Transverse colon (tissue), 4 donors: ENCODE measurements around the gene EIF2S3B. TPM values are rescaled to one million over a fixed set of nuclear protein-coding genes. Genes with fewer than 3 reads are reported as not detected.

ENCODE experiments used
- DNase-seq: peaks from one replicate; pipeline ENCODE4 v3.0.0-alpha.2; 2019
- H3K27ac ChIP-seq, 4 donors: fragments of 200-600 bp; sonication (generic); 2 replicates each; pipeline ENCODE4 v1.5.1; 2016 to 2018; ENCODE audit warnings: inconsistent platforms in 4 of 4
- H3K27me3 ChIP-seq: fragments of 200-600 bp; sonication (generic); 2 replicates; pipeline ENCODE4 v1.5.1; 2017; ENCODE audit warnings: inconsistent platforms
- H3K36me3 ChIP-seq, 4 donors: fragments of 200-600 bp; sonication (generic); 2 replicates each; pipeline ENCODE4 v1.5.1; 2017 to 2019; ENCODE audit warnings: inconsistent platforms in 4 of 4
- H3K4me1 ChIP-seq, 4 donors: fragments of 200-600 bp; sonication (generic); 2 replicates each; pipeline ENCODE4 v1.5.1; 2017 to 2020; ENCODE audit warnings: inconsistent platforms in 4 of 4
- H3K4me3 ChIP-seq, 4 donors: fragments of 200-600 bp; sonication (generic); 1 replicate in 1 of 4; 2 replicates in 3 of 4; pipeline versions ENCODE4 v1.5.1 to v1.6.1; 2017 to 2019; ENCODE audit warnings: inconsistent platforms in 4 of 4
- H3K9me3 ChIP-seq, 2 donors: fragments of 200-600 bp; sonication (generic); 2 replicates each; pipeline ENCODE4 v1.5.1; 2017 to 2019; ENCODE audit warnings: inconsistent platforms in 2 of 2
- CTCF ChIP-seq, 5 experiments: fragments of 200-600 bp in 3 of 5; fragments of 450-650 bp in 2 of 5; sonication (generic) in 3 of 5; IDR thresholded peaks; 1 replicate in 2 of 5; 2 replicates in 3 of 5; pipeline ENCODE4 v1.5.1; 2016 to 2017; ENCODE audit warnings: antibody characterized with exemption in 5 of 5, inconsistent platforms in 3 of 5, mild to moderate bottlenecking in 2 of 5, moderate library complexity in 1 of 5
- EP300 ChIP-seq: sonication (generic); formaldehyde crosslinking; IDR thresholded peaks from one replicate; pipeline ENCODE4 v1.6.1; 2017; ENCODE audit warnings: antibody characterized with exemption, low read depth
- POLR2A ChIP-seq: fragments of 450-650 bp; IDR thresholded peaks from one replicate; pipeline ENCODE4 v1.6.1; 2016; ENCODE audit warnings: antibody characterized with exemption, mild to moderate bottlenecking, moderate library complexity
- POLR2AphosphoS5 ChIP-seq, 3 donors: sonication (generic); formaldehyde crosslinking; IDR thresholded peaks; one replicate each; pipeline ENCODE4 v1.6.1; 2016; ENCODE audit warnings: antibody characterized with exemption in 3 of 3
- WGBS, 2 donors: methylation state at CpG; one replicate each; pipeline ENCODE4 v1.1.5; 2018; ENCODE audit warnings: low coverage in 1 of 2; 5-methylcytosine and 5-hydroxymethylcytosine counted together
- in situ Hi-C, 4 donors: fragments of 200-750 bp; cut with MboI; loops; one replicate each; pipeline versions ENCODE4 v1.15.0 to v1.15.1; 2017; ENCODE audit warnings: low sequenced_read_pairs in 3 of 4, low pct_ligation_motif_present in 1 of 4, low pct_unique_long_range_greater_than_20kb in 1 of 4
- intact Hi-C: fragments of 100-400 bp; cut with DNase I; formaldehyde crosslinking; loops from one replicate; pipeline ENCODE4 v1.15.1; 2023; ENCODE audit warnings: low total_unique reads
- total RNA-seq, 4 donors: library from RNA; depleted of rRNA; stranded (reverse); fragments of >200 nt; gene quantifications; one replicate each; pipeline ENCODE4 v1.1.0, GENCODE V29; 2016

Gene EIF2S3B
- total RNA-seq, result under 1 TPM in 1 of 4 donors, not detected in 3; 0.41 TPM

- no peaks in the 10 kb centered on the region for H3K9me3 ChIP-seq
- H3K4me1 ChIP-seq, result no peaks in the 10 kb centered on the region
- WGBS, 2 donors, result 94% methylated on average over 9 to 22 of the region's 22 CpGs
- no peaks in the 10 kb centered on the region for H3K36me3 ChIP-seq
- intact Hi-C loops, result no loop called here
- no peak for DNase-seq
- in situ Hi-C loops, result no loop called here
- no peak within 1 kb of the TSS for H3K4me3 ChIP-seq
- H3K27ac ChIP-seq, result no peak within 1 kb of the TSS
- no peaks in the 10 kb centered on the region for H3K27me3 ChIP-seq
- TF ChIP-seq POLR2A (no peak), POLR2AphosphoS5 (IDR thresholded peaks at IDR 0.05) (no peak), CTCF (IDR thresholded peaks at IDR 0.05) (no peak), EP300 (no peak)
These were observed at the start of gene EIF2S3B for GRCh38 chr12:10505620-10506019. Gene EIF2S3B, plus strand, starts transcription at chr12:10505890. Its CDS starts 13 bp downstream, at chr12:10505903.

GRCh38 chr12:10456856-10457255, 48.8 kb upstream of the EIF2S3B start:
- 92 to 94% methylated on average over 2 of the region's 2 CpGs for WGBS, 2 donors
- Histone ChIP-seq H3K27ac (no peak overlapping the region), H3K4me3 (no peak overlapping the region), H3K4me1 (peaks cover 0 to 4% (median 0%) of the 10 kb centered on the region in 4 donors), H3K36me3 (no peaks in the 10 kb centered on the region), H3K9me3 (peaks cover 0 to 4% of the 10 kb centered on the region in 2 donors), H3K27me3 (no peaks in the 10 kb centered on the region)
- intact Hi-C loops (loop anchor here (5.0 kb wide), 1 partner anchor 1675 kb away; no protein-coding TSS in a partner anchor), in situ Hi-C loops (no loop called here)
- DNase-seq, result no peak
- TF ChIP-seq POLR2AphosphoS5 (IDR thresholded peaks at IDR 0.05) (no peak), POLR2A (no peak), EP300 (no peak), CTCF (IDR thresholded peaks at IDR 0.05) (no peak)

- DNase-seq, result no peak
- no peak overlapping the region for H3K4me3 ChIP-seq
- TF ChIP-seq POLR2A, result no peak
- TF ChIP-seq CTCF (IDR thresholded peaks at IDR 0.05), result no peak
- TF ChIP-seq POLR2AphosphoS5 (IDR thresholded peaks at IDR 0.05), result no peak
- no peak for TF ChIP-seq EP300
- no peaks in the 10 kb centered on the region for H3K36me3 ChIP-seq
- WGBS, 2 donors, result 93 to 100% methylated on average over 3 of the region's 3 CpGs
- intact Hi-C loops (loop anchor here (5.0 kb wide), 1 partner anchor 1675 kb away; no protein-coding TSS in a partner anchor), in situ Hi-C loops (no loop called here)
- peaks cover 0 to 4% of the 10 kb centered on the region in 2 donors for H3K9me3 ChIP-seq
- no peak overlapping the region for H3K27ac ChIP-seq
- no peaks in the 10 kb centered on the region for H3K27me3 ChIP-seq
- peaks cover 0 to 4% (median 0%) of the 10 kb centered on the region in 4 donors for H3K4me1 ChIP-seq
These were observed 47.9 kb upstream of the EIF2S3B start for GRCh38 chr12:10457760-10458159.

- in situ Hi-C loops (no loop called here), intact Hi-C loops (no loop called here)
- H3K27ac ChIP-seq, result no peak overlapping the region
- H3K4me3 ChIP-seq, result no peak overlapping the region
- no peak for TF ChIP-seq CTCF (IDR thresholded peaks at IDR 0.05)
- no peak for TF ChIP-seq EP300
- TF ChIP-seq POLR2AphosphoS5 (IDR thresholded peaks at IDR 0.05), result no peak
- no peak for TF ChIP-seq POLR2A
- H3K9me3 ChIP-seq, result no peaks in the 10 kb centered on the region
- no peaks in the 10 kb centered on the region for H3K27me3 ChIP-seq
- H3K36me3 ChIP-seq, result no peaks in the 10 kb centered on the region
- no peak for DNase-seq
- no peaks in the 10 kb centered on the region for H3K4me1 ChIP-seq
- 87% methylated on average over 4 of the region's 4 CpGs; no CpG with 5 or more reads in 1 of the 2 donors for WGBS, 2 donors
These were observed 39.4 kb upstream of the EIF2S3B start for GRCh38 chr12:10466311-10466710.
